Activated CD4-positive, CD25-positive, alpha-beta regulatory T cell treated with anti-CD3 and anti-CD28 coated beads, Interleukin-2, amount 50 U/mL, for 72 hours (primary cell): Measurements from ENCODE around the gene ATP5PB.

Experiments used
- DNase-seq: peaks from one replicate; pipeline ENCODE4 v3.0.0; 2021

Gene ATP5PB, protein sequence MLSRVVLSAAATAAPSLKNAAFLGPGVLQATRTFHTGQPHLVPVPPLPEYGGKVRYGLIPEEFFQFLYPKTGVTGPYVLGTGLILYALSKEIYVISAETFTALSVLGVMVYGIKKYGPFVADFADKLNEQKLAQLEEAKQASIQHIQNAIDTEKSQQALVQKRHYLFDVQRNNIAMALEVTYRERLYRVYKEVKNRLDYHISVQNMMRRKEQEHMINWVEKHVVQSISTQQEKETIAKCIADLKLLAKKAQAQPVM

DNA sequence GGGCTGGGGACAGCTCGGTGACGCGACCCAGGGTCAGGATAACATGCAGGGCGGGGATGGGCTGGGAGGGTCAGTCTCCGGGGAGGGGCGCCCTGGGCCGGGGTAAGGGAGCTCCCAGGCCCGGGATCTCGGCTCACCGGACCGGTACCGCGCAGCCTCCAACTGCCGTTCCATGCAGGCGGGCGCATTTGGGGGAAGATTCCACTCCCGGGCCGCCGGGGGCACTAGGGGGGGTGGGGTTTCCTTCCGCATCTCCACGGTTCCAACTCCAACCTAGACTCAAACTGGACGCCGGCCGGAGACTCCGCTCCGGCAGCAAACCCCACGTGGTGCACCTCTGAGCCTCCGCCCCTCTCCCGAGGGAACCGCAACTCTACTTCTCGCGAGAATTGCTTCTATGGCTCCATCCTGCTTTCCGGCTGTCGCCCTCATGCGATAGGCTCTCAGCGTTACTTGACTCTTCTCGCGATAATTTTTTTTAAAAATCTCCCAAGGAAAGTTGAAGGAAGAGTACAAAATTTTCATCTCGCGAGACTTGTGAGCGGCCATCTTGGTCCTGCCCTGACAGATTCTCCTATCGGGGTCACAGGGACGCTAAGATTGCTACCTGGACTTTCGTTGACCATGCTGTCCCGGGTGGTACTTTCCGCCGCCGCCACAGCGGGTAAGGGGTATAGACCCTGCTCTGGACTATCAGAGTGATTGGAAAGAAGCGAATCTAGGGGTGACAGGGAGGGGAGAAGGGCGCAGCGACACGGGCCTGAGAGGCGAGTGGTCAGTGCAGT lies at the start of gene ATP5PB, which contains the start of gene WDR77:
Gene ATP5PB, plus strand, starts transcription at position 547 of the 785 bp plus-strand sequence. Its CDS starts 78 bp downstream, at position 625.
Gene WDR77, minus strand, starts transcription at position 339 of the 785 bp plus-strand sequence. Its CDS starts 87 bp downstream, at position 252.
- peak; percentile 84 for DNase-seq

DNA sequence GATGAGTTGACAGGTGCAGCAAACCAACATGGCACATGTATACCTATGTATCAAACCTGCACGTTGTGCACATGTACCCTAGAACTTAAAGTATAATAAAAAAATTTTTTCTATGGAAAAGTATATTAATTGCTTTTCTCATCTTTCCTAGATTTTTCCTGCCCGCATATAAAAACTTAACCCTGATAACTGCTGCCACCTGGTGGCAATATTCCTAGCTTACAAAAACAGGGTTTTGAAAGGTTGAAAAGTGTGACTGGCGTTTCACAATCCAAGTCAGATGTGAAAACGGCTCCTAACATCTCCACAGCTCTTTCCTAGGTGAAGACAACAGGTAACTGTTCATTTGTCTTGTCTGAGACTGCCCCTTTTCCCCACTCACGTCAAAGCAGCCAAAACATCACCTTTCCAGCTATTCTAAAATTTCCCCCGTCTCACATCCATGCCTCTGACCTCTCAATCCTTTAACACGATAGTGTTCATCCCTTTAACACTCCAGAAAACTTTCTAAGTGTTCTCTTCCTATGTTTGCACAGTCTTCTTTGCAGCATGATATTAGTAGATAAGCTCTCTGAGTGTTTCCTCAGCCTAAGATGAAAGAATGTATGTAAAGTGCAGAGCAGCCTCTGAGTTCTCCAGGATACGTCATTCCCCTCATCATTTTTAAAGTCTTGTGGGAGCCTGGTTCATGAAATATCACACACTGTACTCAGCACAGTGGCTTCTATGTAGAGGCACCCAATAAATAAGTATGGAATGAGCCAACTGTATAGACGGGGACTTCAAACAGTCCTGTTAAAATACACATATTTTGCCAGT lies 49.3 kb upstream of the ATP5PB start:
- DNase-seq, result peak; percentile 39

DNA sequence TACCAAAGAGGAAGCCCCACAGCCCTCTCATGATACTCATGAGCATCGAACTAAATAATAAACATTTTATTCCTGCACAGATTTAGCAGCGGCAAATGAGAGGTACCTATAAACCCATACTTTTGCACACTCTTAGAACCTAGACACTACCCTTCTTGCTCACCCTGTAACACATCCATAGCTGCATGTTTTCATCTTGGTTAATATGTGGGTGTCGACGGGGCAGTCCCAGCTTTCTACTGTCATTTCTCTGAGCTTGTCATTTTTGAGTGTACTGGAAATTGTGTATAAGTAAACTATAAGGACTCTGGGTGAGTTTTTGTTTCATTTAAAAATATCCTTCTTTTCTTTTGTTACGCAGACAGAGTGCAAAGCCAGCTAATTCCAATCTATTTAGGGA lies 47.2 kb upstream of the ATP5PB start:
- no peak for DNase-seq

DNA sequence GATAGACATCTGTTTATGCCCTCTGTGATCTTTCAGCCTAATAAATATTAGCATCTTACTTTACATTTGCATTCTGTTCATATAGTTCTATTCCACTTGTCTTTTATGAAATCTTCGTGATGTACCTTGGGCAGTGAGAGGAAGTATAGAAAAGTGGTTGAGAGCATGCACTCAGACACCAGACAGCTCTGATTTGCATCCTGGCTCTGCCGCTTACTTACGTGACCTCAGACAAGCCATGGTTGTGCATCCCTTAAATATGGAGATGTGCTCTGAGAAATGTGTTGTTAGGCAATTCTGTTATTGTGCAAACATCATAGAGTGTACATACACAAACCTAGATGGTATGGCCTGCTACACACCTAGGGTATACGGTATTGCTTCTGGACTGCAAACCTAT lies 44.7 kb upstream of the ATP5PB start:
- no peak for DNase-seq

DNA sequence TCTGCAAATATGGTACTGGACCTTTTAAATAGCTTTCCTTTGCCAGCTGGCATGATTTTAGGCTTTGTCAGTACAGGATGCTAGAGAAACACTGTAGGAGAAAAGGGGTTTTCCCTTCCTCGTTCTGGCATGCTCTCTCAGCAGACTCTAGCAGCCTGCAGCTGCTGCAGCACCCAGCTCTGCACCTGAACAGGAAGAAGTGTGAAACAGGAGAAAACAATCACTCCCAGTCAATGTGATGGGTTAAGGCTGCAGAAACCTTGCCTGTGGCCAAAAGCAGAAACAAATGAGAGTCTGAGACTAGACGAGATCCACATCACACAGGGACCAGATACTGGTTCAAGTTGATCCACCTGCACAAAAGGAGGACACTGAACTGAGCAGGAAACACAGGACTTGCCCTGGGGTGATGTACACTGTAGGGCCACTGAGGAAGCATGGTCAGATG lies 42.9 kb upstream of the ATP5PB start:
- no peak for DNase-seq

DNA sequence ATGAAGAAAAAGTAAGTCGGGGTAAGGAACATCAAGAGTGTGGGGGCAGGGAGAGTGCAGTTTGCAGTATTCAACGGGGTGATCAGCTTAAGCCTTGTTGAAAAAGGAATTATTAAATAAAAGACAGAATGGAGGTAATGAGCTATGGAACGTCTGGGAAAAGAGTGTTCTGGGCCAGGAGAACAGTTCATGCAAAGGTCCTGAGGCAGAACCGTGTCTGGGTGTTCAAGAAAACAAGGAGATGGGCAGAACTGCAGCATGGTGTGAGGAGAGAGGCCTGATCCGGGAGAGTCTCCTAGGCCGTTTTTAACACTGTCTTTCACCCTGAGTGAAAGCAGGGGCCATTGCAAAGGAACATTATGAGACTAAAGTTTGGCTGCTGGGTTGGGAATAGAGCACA lies 42.0 kb upstream of the ATP5PB start:
- no peak for DNase-seq

DNA sequence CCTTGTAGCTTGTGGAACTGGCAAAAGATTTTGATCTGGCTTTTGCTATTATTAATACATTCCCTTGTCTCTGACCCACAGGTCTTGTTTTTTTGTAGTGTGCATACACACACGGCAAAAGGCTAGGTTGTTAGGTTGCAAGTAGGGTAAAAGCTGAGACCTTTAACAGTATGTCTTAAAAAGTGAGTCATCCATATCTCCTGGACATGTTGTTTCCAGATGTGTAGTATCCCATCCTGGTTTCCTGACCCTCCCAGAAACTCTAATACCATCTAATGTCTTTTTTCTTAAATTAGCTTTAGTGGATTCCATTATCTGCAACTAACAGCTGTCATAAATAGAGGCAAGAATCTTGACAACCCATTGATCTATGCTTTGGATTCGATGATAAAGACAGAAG lies 36.4 kb upstream of the ATP5PB start:
- DNase-seq, result no peak

DNA sequence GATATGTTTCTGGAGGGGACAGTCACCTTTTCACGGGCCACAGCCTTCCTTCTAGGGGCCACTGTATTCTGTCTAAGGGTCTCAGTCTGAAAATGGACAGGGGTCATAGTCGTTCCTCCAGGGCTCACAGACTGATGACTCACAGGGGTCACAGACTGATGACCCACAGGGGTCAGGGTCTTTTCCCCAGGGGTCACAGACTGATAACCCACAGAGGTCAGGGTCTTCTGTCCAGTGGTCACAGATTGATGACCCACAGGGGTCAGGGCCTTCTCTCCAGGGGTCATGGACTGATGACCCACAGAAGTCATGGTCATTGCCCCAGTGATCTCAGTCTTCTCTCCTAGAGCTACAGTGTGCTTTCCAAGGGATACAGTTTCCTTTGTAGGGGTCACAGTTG lies 34.5 kb upstream of the ATP5PB start:
- DNase-seq, result no peak

DNA sequence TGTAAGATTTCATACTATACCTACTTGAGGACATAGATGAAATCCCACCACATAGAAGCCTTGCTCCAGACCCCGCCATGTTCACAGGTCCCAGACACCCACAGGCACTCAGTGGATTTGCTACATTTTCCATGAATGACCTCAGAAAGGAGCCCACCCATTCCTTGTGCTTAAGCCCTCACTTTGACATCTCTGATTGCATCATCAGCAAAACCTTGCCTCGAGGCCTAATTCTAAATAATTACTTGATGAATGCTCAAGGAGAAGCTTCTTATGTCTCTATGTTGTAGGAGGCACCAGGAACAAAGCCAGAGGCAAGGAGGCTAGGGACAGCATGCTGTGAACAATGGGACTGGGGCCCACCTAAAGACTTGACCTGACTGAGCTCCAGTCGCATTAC lies 33.8 kb upstream of the ATP5PB start:
- no peak for DNase-seq

DNA sequence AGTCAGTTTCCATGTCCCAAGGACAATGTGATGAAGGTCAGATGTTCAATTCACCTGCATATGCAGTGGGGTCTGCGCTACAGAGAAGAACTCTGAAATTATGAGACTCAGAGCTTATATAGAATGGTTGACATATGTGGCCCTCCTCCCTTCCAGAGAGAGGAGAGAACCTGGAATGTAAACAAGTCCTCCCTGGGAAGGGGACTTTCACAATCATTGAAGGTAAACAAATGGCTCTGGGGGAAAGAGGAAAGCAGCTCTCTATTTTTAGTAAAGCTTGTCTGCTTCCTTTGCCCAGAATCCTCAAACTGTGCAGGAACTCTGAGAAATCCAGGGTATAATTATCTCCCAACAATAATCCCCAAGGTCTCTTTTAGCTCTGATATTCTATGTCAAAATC lies 31.5 kb upstream of the ATP5PB start:
- no peak for DNase-seq

DNA sequence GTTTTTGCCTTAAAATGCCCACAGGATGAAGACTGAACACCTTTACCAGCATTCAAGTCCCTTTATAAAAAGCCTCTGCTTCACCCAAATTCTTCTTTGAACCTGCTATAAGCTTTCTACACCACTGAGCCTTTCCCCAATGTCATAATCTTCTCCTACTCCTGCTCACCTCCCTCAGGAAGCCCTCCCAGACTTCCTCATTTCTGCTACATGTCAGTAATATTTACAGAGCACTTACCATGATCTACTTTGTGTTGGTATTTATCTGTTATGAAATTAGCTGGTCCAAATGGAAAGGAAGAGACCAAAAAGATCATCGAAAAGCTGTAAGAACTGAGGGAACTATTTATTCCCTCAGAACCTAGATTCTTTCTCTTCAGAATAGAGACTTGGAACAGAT lies 30.2 kb upstream of the ATP5PB start:
- DNase-seq, result no peak

DNA sequence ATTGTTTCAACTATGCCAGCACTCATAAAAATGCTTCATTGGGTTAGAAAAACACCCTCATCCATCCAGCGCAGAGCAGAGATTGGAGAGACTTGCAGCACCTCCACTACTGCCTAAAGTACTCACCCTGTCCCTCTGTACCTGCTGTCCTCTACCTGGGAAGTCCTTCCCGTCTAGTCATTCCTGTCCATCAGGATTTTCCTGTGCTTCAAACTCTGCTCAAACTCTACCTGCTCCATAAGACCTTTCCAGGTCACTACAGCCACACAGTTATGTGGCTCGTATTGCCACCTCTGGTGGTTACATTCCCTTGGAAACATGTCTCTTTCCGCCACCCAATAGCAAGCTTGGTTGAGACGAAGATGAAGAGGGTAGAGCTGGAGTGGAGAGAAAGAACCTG lies 28.9 kb upstream of the ATP5PB start:
- no peak for DNase-seq

DNA sequence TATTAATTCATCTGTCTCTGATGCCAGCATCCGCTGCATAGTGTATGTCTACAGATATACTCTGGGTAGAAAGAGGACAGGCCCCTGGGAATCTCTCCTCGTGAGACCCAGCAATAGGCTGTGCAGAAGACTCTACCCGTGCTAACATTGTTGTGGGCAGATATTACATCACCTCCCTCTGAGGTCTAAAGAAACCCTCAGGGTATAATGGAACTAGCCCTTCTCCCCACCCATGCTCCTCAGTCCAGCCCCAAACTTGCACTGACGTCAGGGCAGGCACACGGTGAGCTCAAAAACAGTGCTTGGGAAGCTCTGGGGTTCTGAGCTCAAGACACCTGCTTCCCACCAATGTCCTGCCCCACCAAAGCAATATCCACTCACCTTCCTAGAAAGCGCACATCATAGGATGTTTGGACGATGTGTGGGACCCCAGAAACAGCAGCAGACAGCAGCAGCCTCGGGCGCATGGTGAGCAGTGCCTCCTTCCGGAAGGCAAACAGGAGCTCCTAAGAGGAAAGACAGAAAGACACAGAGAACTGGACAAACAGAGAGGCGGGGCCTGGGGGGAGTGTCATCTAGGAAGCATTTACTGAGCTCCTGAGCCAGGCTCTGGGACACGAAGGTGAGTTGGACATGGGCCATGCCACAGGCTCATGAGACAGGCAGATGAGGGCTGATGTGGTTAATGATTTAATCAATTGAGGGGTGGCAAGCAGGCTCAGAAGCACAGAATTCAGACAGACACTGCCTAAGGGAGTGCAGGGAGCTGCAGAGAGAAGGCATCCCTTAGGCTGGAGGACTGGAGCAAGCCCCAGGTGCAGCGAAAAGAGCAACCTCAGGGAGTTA lies 26.5 kb upstream of the ATP5PB start:
- no peak for DNase-seq

DNA sequence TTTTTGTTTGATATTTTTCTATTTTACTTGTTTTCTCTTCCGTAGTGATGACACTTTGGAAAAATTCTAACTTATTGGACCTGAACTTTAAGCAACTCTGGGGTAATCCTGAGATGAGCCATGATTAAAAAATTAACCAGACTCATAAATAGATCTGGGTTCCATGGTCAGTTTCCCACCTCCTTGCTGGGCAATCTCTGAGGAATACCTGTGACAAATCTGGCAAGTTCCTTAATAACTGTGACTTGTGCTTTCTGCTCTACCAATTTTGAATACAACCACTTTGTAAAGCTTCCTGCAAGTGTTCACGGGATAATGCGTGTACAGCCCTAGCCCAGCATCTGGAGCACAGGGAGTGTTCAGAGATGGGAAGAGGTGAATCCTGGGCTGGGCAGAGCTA lies 25.0 kb upstream of the ATP5PB start:
- DNase-seq, result no peak

DNA sequence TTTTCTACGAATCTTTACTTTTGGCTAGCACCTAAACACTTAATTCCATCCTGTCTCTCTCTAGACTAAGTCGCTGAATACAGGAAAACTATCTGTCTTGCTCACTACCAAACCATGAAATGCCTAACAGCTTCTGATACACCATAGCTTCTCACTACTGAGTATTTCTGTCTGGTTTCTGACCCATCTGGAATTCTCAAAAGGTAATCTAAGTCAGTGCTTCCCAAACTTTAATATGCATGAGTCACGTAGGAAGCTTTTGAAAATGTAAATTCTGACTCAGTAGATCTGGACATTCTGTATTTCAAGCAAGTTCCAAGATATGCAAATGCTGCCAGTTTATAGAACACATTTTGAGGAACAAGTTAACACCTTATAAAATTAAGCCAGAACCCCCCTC lies 12.5 kb upstream of the ATP5PB start:
- no peak for DNase-seq

DNA sequence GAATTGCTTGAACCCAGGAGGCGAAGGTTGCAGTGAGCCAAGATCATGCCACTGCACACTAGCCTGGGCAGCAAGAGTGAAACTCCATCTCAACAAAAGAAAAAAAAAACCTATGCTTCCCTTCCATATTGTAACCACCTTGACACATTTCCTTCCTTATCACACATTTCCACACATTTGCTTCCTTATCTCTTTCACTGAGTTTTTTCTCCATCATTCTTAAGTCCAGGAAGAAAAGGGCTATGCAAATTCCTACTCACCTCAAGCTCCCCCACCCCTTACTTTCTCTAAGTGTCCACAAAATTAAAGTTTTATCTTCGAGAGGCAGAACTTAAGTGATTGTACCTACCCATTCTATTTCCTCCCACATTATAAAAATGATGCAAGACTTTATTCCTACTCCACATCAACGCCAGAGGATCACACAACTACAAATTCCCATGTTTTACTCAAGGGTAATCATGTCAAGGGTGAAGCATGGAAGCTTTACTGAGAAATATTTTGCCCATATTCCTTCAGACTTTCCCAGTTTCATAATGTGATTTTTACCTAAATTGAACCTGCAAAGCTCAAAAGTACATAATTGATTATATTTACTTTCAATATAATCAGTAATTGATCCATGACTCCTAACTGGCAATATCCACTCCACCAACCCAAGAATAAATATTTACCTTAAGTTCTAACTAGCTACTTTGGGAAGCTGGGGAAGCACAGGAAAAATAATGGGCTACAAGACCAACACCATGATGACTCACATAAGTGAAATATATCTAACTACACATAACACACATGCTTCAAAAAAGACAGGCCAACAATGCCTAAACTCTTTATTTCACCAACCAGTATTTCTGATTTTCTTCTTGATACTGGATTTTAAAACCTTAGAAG lies 9.6 kb upstream of the ATP5PB start:
- DNase-seq, result no peak

DNA sequence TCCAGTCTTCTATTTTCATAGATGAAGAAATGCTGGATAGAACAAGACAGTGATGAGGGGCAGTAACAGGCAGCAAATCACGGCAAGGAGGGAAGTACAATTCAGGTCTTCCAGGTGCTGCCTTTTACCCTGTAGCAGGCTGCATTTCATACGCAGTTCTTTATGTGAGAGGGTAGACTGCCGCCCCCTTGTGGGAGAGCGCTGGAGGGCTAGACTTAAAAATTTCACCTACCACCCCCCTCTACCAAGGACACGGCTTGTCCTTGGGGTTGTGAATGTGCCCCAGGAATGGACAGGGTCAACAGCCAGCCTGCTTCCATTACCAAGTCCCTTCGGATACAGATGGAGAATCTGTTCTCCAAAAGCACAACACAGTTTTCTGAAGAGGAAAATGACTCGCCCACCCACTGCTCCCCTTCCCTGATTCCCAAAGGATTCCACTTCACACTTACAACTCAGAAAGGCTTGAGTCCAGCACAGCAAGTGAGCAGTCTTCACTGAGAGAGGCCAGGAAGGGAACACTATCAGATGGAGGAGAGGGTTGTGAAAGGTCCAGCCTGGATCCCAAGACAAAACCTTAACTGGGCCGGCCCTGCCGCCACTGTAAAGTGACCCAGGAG lies 7.6 kb upstream of the ATP5PB start:
- peak; percentile 49 for DNase-seq

DNA sequence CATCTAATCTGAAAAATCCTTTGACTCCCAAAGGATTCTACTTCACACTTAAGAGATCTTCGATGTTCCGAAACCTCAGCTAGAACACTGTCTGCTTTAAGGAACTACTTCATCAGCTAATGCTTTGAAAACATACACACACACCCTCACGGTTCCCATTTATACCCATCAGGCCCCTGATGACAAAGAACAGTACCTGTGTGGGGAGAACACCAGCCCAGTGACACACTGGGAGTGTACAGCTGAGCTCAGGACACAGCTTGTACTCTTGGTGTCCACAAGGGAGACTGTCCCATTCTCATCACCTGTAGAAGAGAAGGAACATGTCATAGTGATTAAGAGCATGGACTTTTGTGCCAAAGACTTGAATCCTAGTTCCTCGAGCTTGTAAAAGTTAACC lies 6.8 kb upstream of the ATP5PB start:
- DNase-seq, result no peak

DNA sequence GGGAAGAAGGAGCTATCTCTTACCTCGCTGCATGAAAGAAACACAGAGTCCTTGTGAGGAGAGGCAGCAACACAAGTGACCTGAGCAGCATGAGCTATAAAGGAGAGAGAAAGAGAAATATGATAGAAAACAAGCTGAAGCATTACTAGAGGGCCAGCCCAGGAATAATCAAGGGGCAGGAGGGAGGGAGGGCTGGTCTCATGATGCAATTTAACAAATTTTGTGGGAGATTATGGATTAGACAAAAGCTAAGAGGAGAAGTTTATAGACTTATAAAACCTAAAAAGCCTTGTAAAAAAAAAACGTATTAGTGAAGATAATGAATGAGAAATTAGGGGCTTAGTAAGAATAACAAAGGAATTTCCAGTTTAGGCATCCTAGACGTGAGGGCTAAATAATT lies 5.2 kb upstream of the ATP5PB start:
- DNase-seq, result no peak

DNA sequence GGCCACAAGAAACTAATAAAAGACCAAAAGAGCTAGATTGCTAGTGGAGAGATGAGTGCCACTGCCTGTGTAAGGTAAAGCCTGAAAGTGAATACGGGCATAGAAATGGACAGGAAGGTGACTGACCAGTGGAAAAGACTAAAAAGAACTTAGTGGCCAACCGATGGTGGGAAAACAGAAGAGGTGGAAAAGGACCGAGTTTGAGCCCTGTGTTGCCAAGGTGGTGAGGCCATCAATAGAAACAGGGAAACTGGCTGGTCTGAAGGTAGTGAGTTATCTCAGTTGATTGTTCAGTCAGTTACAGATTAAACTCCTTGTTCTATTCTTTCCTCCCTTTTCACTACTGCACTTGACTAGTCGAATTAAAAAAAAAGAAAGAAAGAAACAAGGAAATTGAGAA lies 2.7 kb upstream of the ATP5PB start:
- DNase-seq, result no peak
